ENCODE data around the gene PIGU. TPM values are rescaled to one million over a fixed set of nuclear protein-coding genes. Genes with fewer than 3 reads are reported as not detected.

The PIGU gene
- total RNA-seq, 1 experiment from 2014 or later, result 32.8 TPM

DNA sequence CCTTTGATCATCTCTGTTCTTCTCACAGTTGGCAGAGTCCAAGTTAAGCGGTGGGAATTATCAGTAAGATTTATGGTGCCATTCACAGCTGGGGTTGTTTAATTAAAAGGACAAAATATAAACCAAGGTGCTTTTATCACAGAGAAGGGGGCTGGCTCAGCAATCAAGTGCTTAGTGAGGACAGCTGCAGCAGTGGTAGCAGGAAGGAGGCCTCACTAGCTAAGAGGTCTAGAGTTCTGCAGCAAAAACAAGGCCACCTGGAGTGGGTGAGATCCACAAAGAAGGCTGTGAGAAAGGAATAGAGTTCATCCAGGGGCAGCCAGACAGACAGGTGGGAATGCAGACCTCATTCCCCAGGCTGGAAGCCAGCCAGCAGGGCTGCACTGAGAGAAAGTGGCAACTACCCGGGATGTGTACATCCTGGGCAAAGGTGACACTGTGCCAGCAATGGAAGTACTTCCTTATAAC lies 37.1 kb downstream of the PIGU start:
- no peak overlapping the region for H3K18ac ChIP-seq (ENCODE audit: insufficient read length, low read depth, low read length)
- H4K5ac ChIP-seq (ENCODE audit: insufficient read length, low read depth, low read length), result no peak overlapping the region
- H2AFZ ChIP-seq (ENCODE audit: low read length), result no peak overlapping the region
- H3K4me1 ChIP-seq (ENCODE audit: insufficient read depth, low read length), result no peaks in the 10 kb centered on the region
- Mint-ChIP-seq H3K4me3 (no peak overlapping the region), H3K36me3 (ENCODE audit: insufficient read depth in 1 of 3, low read depth in 3 of 3) (peaks cover 3 to 30% (median 11%) of the 10 kb centered on the region in 3 experiments; a peak in 6 of 7 replicates), H3K27ac (no peak overlapping the region; a peak in 1 of 7 replicates), H3K9me3 (no peaks in the 10 kb centered on the region), H3K4me1 (no peaks in the 10 kb centered on the region), H3K27me3 (ENCODE audit: low read depth) (no peaks in the 10 kb centered on the region)
- no peak for DNase-seq
- H2AK5ac ChIP-seq (ENCODE audit: insufficient read length, low read length), result no peak overlapping the region
- no peak overlapping the region for H3K23ac ChIP-seq (ENCODE audit: insufficient read length, low read depth, low read length)
- no peaks in the 10 kb centered on the region for H4K20me1 ChIP-seq (ENCODE audit: control insufficient read depth, insufficient read depth, insufficient read length)
- H3K9me3 ChIP-seq (ENCODE audit: control insufficient read depth, low read depth, low read length), result no peaks in the 10 kb centered on the region
- no peaks in the 10 kb centered on the region for H3K23me2 ChIP-seq (ENCODE audit: insufficient read length, low read depth, low read length, poor library complexity, severe bottlenecking)
- H3K79me1 ChIP-seq (ENCODE audit: insufficient read depth, low read depth, low read length, poor library complexity, severe bottlenecking), result no peaks in the 10 kb centered on the region
- H4K91ac ChIP-seq (ENCODE audit: insufficient read length, low read depth, low read length), result no peak overlapping the region
- no peak overlapping the region for H3K56ac ChIP-seq (ENCODE audit: insufficient read length, low read depth, low read length)
- no peak overlapping the region for H3K9ac ChIP-seq (ENCODE audit: extremely low read depth, insufficient read length, low read length)
- TF ChIP-seq, protein P1, sequence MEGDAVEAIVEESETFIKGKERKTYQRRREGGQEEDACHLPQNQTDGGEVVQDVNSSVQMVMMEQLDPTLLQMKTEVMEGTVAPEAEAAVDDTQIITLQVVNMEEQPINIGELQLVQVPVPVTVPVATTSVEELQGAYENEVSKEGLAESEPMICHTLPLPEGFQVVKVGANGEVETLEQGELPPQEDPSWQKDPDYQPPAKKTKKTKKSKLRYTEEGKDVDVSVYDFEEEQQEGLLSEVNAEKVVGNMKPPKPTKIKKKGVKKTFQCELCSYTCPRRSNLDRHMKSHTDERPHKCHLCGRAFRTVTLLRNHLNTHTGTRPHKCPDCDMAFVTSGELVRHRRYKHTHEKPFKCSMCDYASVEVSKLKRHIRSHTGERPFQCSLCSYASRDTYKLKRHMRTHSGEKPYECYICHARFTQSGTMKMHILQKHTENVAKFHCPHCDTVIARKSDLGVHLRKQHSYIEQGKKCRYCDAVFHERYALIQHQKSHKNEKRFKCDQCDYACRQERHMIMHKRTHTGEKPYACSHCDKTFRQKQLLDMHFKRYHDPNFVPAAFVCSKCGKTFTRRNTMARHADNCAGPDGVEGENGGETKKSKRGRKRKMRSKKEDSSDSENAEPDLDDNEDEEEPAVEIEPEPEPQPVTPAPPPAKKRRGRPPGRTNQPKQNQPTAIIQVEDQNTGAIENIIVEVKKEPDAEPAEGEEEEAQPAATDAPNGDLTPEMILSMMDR (conservative IDR thresholded peaks at IDR 0.05), result no peak
- H2BK15ac ChIP-seq (ENCODE audit: low read depth, low read length), result no peak overlapping the region
- H3K27me3 ChIP-seq (ENCODE audit: insufficient read depth, low read length), result no peaks in the 10 kb centered on the region
- no peak overlapping the region for H3T11ph ChIP-seq (ENCODE audit: low read length)
- H3K4ac ChIP-seq (ENCODE audit: low read depth, low read length), result no peak overlapping the region
- no peak overlapping the region for H3K14ac ChIP-seq (ENCODE audit: insufficient read depth, low read length)
- H3K79me2 ChIP-seq (ENCODE audit: insufficient read depth, low read length), result no peaks in the 10 kb centered on the region
- WGBS (ENCODE audit: extremely low coverage, insufficient read length, low lambda C conversion rate), result no CpG with 5 or more reads among the region's 2 CpGs
- H3K4me2 ChIP-seq (ENCODE audit: insufficient read depth, insufficient read length, low read length), result no peak overlapping the region
- no peak overlapping the region for H3K27ac ChIP-seq (ENCODE audit: insufficient read length, low read depth, low read length)
- no peak overlapping the region for H4K8ac ChIP-seq (replicated peaks; ENCODE audit: insufficient read length, low read depth, low read length)
- no peak overlapping the region for H2BK12ac ChIP-seq (ENCODE audit: insufficient read length, low read depth, low read length)
- H2BK120ac ChIP-seq (ENCODE audit: low read depth, low read length, poor library complexity, severe bottlenecking), result no peak overlapping the region
- H2BK5ac ChIP-seq (ENCODE audit: insufficient read length, low read length), result no peak overlapping the region
- H2BK20ac ChIP-seq (ENCODE audit: low read depth, low read length, poor library complexity, severe bottlenecking), result no peak overlapping the region
